HG02840 (cell line): ENCODE results near the gene FNIP2.
A peak's percentile ranks its signal among the peaks of the same experiment; 100 is the strongest.
"Not testable (repeated sequence)": the region's sequence is repeated elsewhere in the genome, so short reads cannot be mapped to it uniquely, and the experiment has no call there.

Experiments
- ATAC-seq: cut with Tn5 transposase; IDR thresholded peaks from one replicate; pipeline ENCODE4 v1.9.1; 2021; ENCODE audit warnings: mild to moderate bottlenecking, moderate library complexity, moderate number of reproducible peaks; ENCODE audit not compliant: unreplicated experiment, low FRiP score

The FNIP2 gene

GRCh38 chr4:158811704-158812103, 42.9 kb downstream of the FNIP2 start:
- ATAC-seq = no peak

- ATAC-seq = no peak
Measured at GRCh38 chr4:158812133-158812532, 43.3 kb downstream of the FNIP2 start.

DNA sequence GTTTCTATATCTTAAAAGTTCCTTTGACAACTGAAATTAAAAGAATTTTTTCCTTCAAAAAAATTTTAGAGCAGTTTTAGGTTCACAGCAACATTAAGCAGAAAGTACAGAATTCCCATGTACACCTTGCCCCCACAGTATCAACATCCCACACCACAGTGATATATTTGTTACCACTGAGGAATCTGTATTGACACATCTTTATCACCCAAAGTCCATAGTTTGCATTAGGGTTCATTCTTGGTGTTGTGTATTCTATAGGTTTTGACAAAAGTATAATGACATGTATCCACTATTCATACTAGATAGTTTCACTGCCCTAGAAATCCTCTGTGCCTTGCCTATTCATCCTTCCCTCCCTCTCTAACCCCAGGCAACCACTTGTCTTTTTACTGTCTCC, 43.7 kb downstream of the FNIP2 start:
- no peak for ATAC-seq

GRCh38 chr4:158813113-158813512, 44.3 kb downstream of the FNIP2 start:
- no peak for ATAC-seq

- no peak for ATAC-seq
Measured at GRCh38 chr4:158814207-158814606, 45.4 kb downstream of the FNIP2 start.

DNA sequence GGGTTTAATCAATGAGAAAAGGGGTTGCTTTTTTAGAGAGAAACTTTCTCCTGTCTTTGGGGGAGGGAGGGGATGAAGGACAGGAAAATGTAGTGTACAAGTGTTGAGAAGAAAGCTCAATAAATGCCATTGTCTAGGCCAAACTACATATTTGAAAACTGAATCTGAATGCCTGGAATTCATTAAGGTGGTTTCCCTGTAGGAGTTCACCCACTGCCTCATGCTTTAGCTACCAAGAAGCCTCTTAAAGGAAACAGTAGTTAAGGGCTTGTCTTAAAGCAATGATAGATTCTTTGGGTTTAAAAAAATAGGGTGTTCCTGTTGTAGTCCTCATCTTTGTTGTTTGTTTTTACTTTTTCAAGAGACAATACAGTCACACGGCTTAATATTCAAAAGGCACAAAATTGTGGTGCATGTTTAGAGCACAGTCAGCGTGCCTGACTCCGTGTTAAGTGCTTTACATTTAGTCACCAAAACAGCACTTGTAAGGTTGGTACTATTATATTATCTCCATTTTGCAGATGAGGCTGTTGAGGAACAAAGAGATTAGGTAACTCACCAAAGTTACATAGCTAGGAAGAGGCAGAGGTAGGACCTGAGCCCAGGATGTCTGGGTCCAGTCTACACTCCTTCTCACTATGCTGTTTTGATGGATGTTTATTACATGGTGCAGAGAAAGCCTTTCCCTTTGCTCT, 46.0 kb downstream of the FNIP2 start:
- no peak for ATAC-seq

- ATAC-seq = no peak
Measured at GRCh38 chr4:158816955-158817354, 48.1 kb downstream of the FNIP2 start.

GRCh38 chr4:158817562-158818296, 48.9 kb downstream of the FNIP2 start:
- no peak for ATAC-seq

DNA sequence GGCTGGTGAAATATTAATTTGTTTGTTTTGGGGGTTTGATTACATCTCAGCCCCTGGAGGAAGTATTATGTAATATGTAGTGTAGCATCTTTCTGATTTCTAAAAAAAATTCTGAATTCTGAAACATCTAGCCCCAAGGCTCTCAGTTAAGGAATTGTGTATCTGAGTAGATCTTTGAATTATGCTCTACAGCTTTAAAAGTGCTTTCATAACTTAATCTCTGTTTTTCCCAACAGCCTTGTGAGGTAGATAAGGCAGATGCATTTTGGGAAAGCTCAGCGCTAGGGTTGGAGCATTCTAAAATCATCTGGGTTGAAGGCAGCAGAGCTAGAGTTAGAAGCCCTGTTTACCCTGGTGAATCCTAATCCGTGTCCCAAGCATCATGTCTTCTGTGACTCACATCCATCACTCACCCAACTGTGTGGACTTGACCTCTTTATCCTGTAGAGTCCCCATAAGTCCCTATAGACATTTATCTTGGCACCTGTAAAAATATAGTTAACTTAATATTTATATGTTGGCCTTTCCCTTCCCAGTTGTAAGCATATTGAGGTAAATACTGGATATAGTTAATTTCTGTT, 49.8 kb downstream of the FNIP2 start:
- no peak for ATAC-seq

GRCh38 chr4:158819942-158820786, 51.3 kb downstream of the FNIP2 start:
- ATAC-seq = no peak

DNA sequence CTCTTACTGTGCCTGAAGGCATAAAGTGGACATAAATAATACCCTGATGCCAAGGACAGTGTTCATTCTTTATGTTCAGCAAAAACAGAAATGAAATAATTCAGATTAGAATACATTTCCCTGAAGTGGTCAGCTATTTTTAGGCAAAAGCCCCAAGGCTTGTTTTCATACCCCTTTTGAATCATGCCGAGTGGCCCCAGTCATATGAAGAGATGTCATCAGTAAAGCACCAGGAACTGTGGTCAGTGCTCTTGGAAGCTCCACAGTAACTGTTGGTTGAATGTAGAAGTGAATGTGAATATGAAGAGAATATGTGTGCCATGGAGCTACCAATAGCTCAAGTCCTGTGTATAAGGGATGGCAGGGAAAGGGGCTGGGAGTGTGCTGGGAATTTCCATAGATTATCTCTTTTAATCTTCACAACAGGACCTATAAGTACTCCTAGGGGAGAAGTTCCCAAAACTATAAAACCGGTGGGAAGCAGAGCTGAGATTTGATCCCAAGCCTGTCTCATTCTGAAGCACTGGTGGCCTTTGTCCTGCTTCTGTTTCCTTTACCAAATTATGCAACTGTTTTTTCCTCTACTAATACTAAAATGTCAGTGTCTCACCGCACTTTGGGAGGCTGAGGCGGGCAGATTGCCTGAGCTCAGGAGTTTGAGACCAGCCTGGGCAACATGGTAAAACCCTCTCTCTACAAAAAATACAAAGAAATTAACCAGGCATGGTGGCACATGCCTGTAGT, 52.6 kb downstream of the FNIP2 start:
- no peak for ATAC-seq

DNA sequence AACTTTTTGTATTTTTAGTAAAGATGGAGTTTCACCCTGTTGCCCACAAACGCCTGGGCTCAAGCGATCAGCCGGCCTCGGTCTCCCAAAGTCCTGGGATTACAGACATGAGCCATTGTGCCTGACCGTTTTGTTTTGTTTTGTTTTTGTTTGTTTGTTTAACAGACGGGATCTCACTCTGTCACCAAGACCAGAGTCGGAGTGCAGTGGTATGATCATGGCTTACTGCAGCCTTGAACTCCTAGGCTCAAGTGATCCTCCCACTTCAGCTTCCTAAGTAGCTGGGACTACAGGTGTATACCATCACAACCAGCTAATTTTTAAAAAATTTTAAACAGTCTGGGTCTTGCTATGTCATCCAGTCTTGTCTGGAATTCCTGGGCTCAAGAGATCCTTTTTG, 53.5 kb downstream of the FNIP2 start:
- ATAC-seq = no peak

DNA sequence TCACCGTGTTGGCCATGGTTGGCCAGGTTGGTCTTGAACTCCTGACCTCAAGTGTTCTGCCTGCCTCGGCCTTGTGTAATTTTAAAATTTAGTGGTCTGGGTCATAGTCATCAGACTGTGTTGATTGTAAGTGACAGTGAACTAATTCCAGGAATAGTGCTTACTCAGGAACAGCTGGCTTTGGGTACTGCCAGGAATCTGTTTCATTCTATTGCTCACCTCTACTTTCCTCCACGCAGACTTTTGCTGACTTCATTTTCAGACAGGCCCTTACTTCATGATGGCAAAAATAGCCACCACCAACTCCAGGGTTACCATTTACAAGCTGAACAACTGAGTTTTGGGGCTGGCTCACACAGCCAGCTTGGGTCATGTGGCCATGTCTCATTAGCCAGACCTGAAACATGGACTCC, 54.6 kb downstream of the FNIP2 start:
- ATAC-seq = no peak

GRCh38 chr4:158824425-158825274, 55.8 kb downstream of the FNIP2 start:
- ATAC-seq = no peak

DNA sequence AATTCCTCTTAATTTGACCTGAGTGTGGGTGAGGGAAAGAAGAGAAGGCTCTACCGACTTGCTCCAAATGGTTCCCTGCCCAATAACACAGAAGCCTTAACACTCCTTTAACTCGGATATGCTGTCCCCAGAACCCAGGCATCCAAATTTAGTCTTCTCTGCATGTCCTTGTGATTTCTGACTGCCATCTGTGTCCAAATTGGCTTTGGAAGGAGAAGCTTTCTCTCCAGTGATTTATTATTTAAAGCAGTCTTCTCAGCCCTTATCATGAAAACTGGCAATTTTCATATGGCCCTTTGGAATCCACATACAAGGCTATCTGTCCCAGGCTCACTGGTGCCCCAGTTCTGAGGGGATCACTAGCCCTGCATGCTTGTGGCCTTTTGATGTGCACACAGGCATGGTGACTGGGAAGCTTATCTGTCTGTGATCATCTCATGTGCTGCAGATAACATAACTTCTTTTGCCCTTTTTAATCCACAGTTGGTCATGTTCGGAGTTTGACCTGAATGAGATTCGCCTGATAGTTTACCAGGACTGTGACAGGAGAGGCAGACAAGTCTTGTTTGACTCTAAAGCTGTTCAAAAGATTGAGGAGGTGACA, 56.7 kb downstream of the FNIP2 start:
- peak; percentile 1 for ATAC-seq

DNA sequence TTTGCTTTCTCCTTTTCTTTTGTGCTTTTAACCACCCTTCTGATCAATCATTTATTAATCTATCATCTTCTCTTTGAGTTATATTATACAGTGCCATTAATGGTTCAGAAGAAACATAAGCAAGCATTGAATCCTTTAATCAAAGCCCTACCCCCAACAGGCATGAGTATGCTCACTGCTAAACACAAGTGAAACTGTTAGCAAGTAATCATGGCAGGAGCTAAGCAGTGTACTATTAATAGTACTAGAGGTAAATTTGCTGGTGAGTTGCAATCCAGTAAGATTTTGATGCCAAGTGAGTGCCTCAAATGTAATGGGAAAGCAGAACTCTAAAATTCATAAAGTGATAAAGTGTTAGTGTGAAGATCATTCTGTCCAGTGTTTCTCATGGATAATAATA, 57.2 kb downstream of the FNIP2 start:
- peak; percentile 48 for ATAC-seq

DNA sequence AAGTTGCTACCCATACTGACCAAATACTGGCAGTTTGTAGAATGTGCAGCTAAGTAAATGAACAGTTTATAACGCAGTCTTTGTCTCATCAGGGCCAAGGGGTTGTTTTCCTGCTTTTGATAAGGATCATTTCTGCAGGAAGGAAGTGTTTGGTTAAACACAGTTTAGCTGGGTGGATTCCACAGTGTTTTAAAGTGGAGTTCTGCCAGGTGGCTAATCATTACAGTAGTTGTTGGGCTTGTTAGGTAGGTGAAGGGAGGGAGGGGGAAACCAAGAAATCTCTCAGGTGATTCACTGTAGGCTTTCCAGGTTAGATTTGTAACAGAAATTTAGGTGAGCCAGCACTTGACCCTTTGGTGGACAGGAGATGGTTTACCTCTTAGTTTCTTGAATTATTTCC, 58.1 kb downstream of the FNIP2 start:
- no peak for ATAC-seq

GRCh38 chr4:158827543-158827981, 58.7 kb downstream of the FNIP2 start:
- ATAC-seq = no peak

- not testable (repeated sequence) for ATAC-seq
Measured at GRCh38 chr4:158828151-158828550, 59.3 kb downstream of the FNIP2 start.
